IgD-negative memory B cell (primary cell): Measurements from ENCODE around the gene GOPC. TPM values are rescaled to one million over a fixed set of nuclear protein-coding genes. Genes with fewer than 3 reads are reported as not detected.

ENCODE experiments used
- H3K27ac Mint-ChIP-seq, 3 donors: one replicate each; pipeline ENCODE4 v1.8.0; 2020 to 2022; ENCODE audit warnings: mild to moderate bottlenecking in 3 of 3, mixed read lengths in 3 of 3, moderate library complexity in 1 of 3
- H3K27me3 Mint-ChIP-seq: one replicate; pipeline ENCODE4 v1.8.0; 2021; ENCODE audit warnings: mixed read lengths
- H3K36me3 Mint-ChIP-seq: one replicate; pipeline ENCODE4 v1.8.0; 2020; ENCODE audit warnings: mild to moderate bottlenecking, mixed read lengths
- H3K4me1 Mint-ChIP-seq, 3 donors: one replicate each; pipeline ENCODE4 v1.8.0; 2020 to 2022; ENCODE audit warnings: mixed read lengths in 3 of 3, mild to moderate bottlenecking in 1 of 3
- H3K4me3 Mint-ChIP-seq, 4 donors: one replicate each; pipeline ENCODE4 v1.8.0; 2020 to 2022; ENCODE audit warnings: mild to moderate bottlenecking in 4 of 4, mixed read lengths in 4 of 4, moderate library complexity in 3 of 4
- H3K9me3 Mint-ChIP-seq, 3 donors: one replicate each; pipeline ENCODE4 v1.8.0; 2020 to 2021; ENCODE audit warnings: mixed read lengths in 3 of 3, mild to moderate bottlenecking in 1 of 3
- polyA plus RNA-seq: library from polyadenylated mRNA; unstranded; fragments of 300-500 nt; fragmentation: Illumina TruSeq; gene quantifications from one replicate; pipeline ENCODE4 v1.2.3, GENCODE V29; 2021

The GOPC gene
- polyA plus RNA-seq, 1 donor from 2014 or later, result 12.3 TPM

- Mint-ChIP-seq H3K4me3 (no peak overlapping the region), H3K36me3 (no peaks in the 10 kb centered on the region), H3K4me1 (no peaks in the 10 kb centered on the region), H3K9me3 (no peaks in the 10 kb centered on the region), H3K27me3 (no peaks in the 10 kb centered on the region), H3K27ac (no peak overlapping the region)
Measured at GRCh38 chr6:117568831-117569410, 33.4 kb downstream of the GOPC start.

DNA sequence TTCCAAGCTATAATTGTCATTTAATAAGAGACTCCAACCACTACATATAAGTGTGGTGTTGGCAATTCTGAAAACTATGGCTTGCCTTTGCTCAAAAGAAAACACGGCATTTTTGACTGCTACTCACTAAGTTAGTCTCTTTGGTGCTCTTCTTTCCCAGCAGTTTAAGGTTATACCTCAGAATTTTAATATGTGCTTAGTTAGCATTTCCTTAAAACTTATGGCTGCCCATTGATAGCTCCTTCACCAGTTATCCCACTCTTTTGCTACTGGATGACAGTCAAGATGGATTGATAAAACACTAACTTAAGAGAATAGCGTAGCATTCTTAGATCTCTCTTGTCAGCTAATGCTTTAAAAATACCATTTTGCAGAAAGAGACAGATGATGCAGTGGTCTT lies 34.1 kb downstream of the GOPC start:
- Mint-ChIP-seq H3K4me3 (no peak overlapping the region), H3K9me3 (no peaks in the 10 kb centered on the region), H3K27me3 (no peaks in the 10 kb centered on the region), H3K4me1 (no peaks in the 10 kb centered on the region), H3K36me3 (no peaks in the 10 kb centered on the region), H3K27ac (no peak overlapping the region)

DNA sequence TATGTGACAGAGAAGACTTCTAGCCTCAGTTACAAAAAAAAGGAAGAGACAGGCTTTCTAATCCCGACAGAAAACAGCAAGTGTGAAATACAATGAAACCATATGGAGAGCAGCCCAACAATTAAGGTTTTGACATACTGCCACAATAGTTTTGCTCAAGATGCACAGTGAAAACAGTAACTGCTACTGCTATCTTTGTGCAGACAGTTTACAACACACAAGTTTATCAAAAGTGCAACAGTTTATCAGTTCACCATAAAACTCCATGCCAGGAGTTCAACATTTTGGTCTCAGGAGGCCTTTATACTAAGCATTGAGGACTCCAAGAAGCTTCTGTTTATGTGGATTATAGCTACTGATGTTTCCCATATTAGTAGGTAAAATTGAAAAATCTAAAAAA lies 37.6 kb downstream of the GOPC start:
- no peaks in the 10 kb centered on the region for H3K27me3 Mint-ChIP-seq
- no peaks in the 10 kb centered on the region for H3K36me3 Mint-ChIP-seq
- no peaks in the 10 kb centered on the region for H3K9me3 Mint-ChIP-seq
- no peaks in the 10 kb centered on the region for H3K4me1 Mint-ChIP-seq
- no peak overlapping the region for H3K27ac Mint-ChIP-seq
- no peak overlapping the region for H3K4me3 Mint-ChIP-seq

DNA sequence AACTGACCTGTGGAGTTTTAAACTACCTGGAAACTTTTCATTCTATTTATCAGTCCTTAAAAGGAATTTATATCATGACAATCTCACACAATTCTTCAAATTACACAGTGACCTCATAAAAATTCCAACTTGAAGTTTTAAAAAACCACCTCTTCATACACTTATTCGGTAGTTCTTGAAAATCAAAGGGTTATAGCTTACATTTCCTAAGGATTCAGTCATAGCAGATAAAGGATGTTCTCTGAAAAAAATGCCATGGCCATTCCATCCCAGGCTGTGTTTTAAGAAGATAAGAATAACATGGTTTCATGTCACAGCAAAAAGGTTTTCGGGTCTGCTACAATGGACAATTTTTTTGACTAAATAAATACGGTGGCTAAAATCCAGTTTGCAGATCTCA lies 41.2 kb downstream of the GOPC start:
- Mint-ChIP-seq H3K4me1 (peaks cover 0 to 9% (median 0%) of the 10 kb centered on the region in 3 donors), H3K4me3 (no peak overlapping the region), H3K27ac (no peak overlapping the region), H3K9me3 (no peaks in the 10 kb centered on the region), H3K36me3 (no peaks in the 10 kb centered on the region), H3K27me3 (no peaks in the 10 kb centered on the region)

GRCh38 chr6:117559299-117559698 lies 43.0 kb downstream of the GOPC start:
- Mint-ChIP-seq H3K4me3 (no peak overlapping the region), H3K36me3 (no peaks in the 10 kb centered on the region), H3K27me3 (no peaks in the 10 kb centered on the region), H3K4me1 (peaks cover 0 to 10% (median 3%) of the 10 kb centered on the region in 3 donors), H3K27ac (no peak overlapping the region), H3K9me3 (no peaks in the 10 kb centered on the region)

GRCh38 chr6:117558818-117559217 lies 43.5 kb downstream of the GOPC start:
- Mint-ChIP-seq H3K27ac (no peak overlapping the region), H3K4me3 (no peak overlapping the region), H3K4me1 (peaks cover 0 to 10% (median 3%) of the 10 kb centered on the region in 3 donors), H3K9me3 (no peaks in the 10 kb centered on the region), H3K36me3 (no peaks in the 10 kb centered on the region), H3K27me3 (no peaks in the 10 kb centered on the region)

- Mint-ChIP-seq H3K4me3 (no peak overlapping the region), H3K27ac (no peak overlapping the region), H3K9me3 (no peaks in the 10 kb centered on the region), H3K27me3 (no peaks in the 10 kb centered on the region), H3K36me3 (no peaks in the 10 kb centered on the region), H3K4me1 (peaks cover 0 to 10% (median 3%) of the 10 kb centered on the region in 3 donors)
Measured at GRCh38 chr6:117557951-117558350, 44.4 kb downstream of the GOPC start.

DNA sequence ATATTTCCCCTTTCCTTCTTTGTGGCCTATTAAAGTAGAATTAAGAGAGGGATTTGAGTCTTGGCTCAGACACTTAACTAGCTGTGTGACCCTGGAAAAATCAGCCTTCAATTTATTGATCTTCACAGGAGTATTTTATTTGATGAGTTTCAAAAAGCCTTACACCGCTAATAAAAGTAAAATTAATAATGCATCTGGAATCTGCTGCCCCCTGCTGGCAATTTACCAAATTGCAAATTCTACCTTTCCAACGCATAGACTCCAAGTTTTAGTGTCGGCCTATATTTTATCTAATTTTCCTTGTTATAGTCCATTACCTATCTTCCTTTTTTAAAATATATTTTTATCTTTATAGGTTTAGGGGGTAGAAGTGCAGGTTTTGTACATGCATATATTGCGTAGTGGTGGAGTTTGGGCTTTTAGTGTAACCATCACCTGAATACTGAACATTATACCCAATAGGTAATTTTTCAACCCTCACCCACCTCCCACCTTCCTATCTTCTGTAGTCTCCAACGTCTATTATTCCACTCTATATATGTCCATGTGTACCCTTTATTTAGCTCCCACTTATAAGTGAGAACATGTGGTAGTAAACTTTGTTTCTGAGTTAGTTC lies 46.3 kb downstream of the GOPC start:
- Mint-ChIP-seq H3K4me1 (peaks cover 0 to 10% (median 3%) of the 10 kb centered on the region in 3 donors), H3K9me3 (no peaks in the 10 kb centered on the region), H3K27me3 (no peaks in the 10 kb centered on the region), H3K36me3 (no peaks in the 10 kb centered on the region), H3K27ac (no peak overlapping the region), H3K4me3 (no peak overlapping the region)

GRCh38 chr6:117555262-117555849 lies 47.0 kb downstream of the GOPC start:
- Mint-ChIP-seq H3K9me3 (no peaks in the 10 kb centered on the region), H3K27me3 (no peaks in the 10 kb centered on the region), H3K27ac (no peak overlapping the region), H3K4me3 (no peak overlapping the region), H3K4me1 (peaks cover 0 to 10% (median 3%) of the 10 kb centered on the region in 3 donors), H3K36me3 (no peaks in the 10 kb centered on the region)

DNA sequence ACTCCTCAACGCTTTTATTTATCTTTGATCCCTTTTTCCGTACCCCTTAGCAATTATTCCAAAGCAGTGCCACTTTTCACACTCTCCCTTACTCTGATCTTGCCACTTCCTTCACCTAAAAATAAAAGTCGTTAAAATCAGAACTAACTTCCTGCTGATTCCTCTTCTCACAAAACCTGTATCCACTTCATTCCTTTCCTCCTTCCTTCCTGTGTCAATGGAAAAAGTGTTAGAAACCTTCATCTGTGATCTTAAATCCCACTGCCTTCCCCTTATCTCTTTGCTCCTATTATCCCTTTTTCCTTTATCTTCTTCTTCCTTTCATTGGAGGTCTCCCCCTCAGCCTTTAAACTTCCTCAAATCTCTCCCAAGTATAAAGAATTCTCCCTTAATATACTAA lies 49.2 kb downstream of the GOPC start:
- peaks cover 2% of the 10 kb centered on the region for H3K27me3 Mint-ChIP-seq
- no peaks in the 10 kb centered on the region for H3K9me3 Mint-ChIP-seq
- H3K36me3 Mint-ChIP-seq, result no peaks in the 10 kb centered on the region
- peaks cover 3 to 10% (median 8%) of the 10 kb centered on the region in 3 donors for H3K4me1 Mint-ChIP-seq
- no peak overlapping the region for H3K4me3 Mint-ChIP-seq
- no peak overlapping the region for H3K27ac Mint-ChIP-seq

DNA sequence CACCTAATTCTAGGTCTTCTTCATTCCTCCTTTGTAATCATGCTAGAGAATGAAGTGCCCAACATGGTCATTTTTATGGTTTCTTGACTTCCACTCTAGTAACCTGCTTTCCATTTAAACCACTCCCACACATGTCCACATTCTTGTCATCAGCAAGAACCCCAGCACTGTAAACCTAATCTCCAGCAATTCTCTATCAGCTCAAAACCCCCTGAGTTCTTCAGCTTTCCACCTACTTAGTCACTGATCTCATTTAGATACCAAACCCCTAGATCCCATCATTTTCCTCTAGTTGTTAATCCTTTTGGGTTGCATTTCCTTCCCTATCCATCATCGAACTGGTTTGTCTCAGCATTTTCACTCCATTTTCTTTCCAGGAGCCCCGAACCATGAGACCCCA lies 49.7 kb downstream of the GOPC start:
- Mint-ChIP-seq H3K9me3 (no peaks in the 10 kb centered on the region), H3K27ac (no peak overlapping the region), H3K4me3 (no peak overlapping the region), H3K36me3 (no peaks in the 10 kb centered on the region), H3K27me3 (peaks cover 2% of the 10 kb centered on the region), H3K4me1 (peaks cover 3 to 10% (median 8%) of the 10 kb centered on the region in 3 donors)

DNA sequence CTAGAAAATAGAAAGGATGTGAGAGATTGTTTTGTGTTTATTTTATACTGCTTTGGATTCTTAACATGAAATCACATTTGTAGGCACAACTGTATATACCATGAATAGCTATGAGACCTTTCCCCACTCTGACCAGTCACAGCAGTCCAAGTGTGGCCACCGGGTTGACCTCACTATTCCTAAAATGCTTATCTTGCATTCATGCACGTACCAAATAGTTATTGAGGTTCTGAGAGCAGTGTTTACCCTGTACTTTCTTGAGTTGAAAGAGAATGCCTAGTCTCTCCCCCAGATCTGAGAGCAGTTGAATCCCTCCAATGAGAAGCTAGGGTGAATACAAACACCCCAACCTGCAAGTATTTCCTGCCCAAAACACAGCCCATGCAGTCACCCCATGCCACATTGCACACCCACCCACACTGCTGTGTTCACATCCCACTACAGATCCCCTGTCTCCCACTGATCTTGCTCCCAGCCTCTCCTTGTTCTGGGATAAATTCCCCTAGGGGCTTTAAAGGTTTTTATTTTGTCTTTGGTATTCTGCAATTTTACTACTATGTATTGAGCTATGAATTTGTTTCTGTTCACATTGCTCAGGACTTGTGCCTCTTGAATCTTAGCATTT lies 51.6 kb downstream of the GOPC start:
- peaks cover 0 to 8% (median 5%) of the 10 kb centered on the region in 3 donors for H3K4me1 Mint-ChIP-seq
- no peak overlapping the region for H3K4me3 Mint-ChIP-seq
- peaks cover 2% of the 10 kb centered on the region for H3K27me3 Mint-ChIP-seq
- H3K27ac Mint-ChIP-seq, result no peak overlapping the region
- H3K36me3 Mint-ChIP-seq, result no peaks in the 10 kb centered on the region
- H3K9me3 Mint-ChIP-seq, result no peaks in the 10 kb centered on the region

DNA sequence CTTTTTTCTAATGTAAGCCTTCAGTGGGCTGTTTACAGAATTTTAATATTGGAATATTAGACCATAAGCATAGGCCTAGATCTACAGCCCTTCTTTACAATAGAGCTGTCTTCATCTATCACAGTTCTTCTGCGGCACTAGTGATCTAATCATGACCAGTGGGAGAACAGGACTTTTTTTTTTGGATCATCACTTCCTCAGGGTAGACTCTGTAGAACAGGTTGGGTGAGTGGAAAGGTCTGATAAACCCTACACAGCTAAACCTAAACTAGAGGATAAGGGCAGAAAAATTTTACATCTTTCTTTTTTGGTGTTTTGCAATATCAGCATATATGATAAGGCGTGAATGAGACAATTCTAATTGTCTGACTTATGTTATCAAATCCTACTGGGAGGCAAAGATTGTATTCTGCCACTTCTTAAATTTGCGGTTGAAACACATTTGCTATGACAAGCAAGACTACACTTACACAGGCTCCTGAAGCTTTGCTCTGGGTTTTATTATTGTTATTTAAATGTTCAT lies 52.2 kb downstream of the GOPC start:
- no peak overlapping the region for H3K4me3 Mint-ChIP-seq

DNA sequence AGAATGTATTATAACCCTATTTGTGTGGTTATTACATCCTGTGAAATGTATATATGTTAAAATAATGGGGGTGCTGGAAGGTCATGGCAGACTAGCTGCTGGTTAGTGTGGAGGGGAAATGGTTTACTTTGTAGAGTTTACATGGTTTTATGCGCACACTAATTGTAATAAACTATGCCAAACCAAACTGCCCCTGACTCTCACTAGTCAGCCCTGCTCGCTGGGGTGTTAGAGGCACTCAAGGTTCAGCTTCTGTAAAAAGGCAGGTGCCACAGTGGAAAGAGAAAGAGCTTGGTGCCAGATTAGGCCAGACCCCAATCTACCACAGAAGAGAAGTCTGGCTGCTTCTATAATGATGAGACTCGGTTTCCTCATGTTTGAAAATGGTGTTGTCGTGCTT lies 52.7 kb downstream of the GOPC start:
- H3K9me3 Mint-ChIP-seq, result no peaks in the 10 kb centered on the region
- H3K4me3 Mint-ChIP-seq, result peak overlapping the region in 1 of 4 donors; percentile 33
- peaks cover 2% of the 10 kb centered on the region for H3K27me3 Mint-ChIP-seq
- peak overlapping the region in 1 of 3 donors; percentile 6 for H3K27ac Mint-ChIP-seq
- H3K36me3 Mint-ChIP-seq, result no peaks in the 10 kb centered on the region
- peaks cover 0 to 8% (median 5%) of the 10 kb centered on the region in 3 donors for H3K4me1 Mint-ChIP-seq

More for the DNA sequence above, 52.2 kb downstream of the GOPC start:
- Mint-ChIP-seq H3K4me1 (peaks cover 0 to 8% (median 5%) of the 10 kb centered on the region in 3 donors), H3K36me3 (no peaks in the 10 kb centered on the region), H3K27me3 (peaks cover 2% of the 10 kb centered on the region), H3K27ac (no peak overlapping the region), H3K9me3 (no peaks in the 10 kb centered on the region)

GRCh38 chr6:117548797-117549301 lies 53.5 kb downstream of the GOPC start:
- Mint-ChIP-seq H3K36me3 (no peaks in the 10 kb centered on the region), H3K9me3 (no peaks in the 10 kb centered on the region), H3K4me3 (peak overlapping the region in 3 of 4 donors; percentile 18 to 77 (median 73)), H3K4me1 (peaks cover 0 to 8% (median 5%) of the 10 kb centered on the region in 3 donors), H3K27me3 (peaks cover 2% of the 10 kb centered on the region), H3K27ac (peak overlapping the region in 1 of 3 donors; percentile 6)
